ENCODE measurements around the gene CACNG6.

The CACNG6 gene

GRCh38 chr19:53992815-53993214 is 1.4 kb downstream of the CACNG6 start:
- no peak overlapping the region for H3K4me3 ChIP-seq (ENCODE audit: low read length)
- no peak for DNase-seq (ENCODE audit: low read depth, low spot score)

GRCh38 chr19:53993448-53993847 is 2.0 kb downstream of the CACNG6 start:
- no peak overlapping the region for H3K4me3 ChIP-seq (ENCODE audit: low read length)

GRCh38 chr19:53994811-53995210 is 3.4 kb downstream of the CACNG6 start:
- H3K4me3 ChIP-seq (ENCODE audit: low read length): no peak overlapping the region
- DNase-seq (ENCODE audit: low read depth, low spot score): no peak

More at GRCh38 chr19:53993448-53993847, 2.0 kb downstream of the CACNG6 start:
- no peak for DNase-seq (ENCODE audit: low read depth, low spot score)

- no peak overlapping the region for H3K4me3 ChIP-seq (ENCODE audit: low read length)
- DNase-seq (ENCODE audit: low read depth, low spot score): no peak
Measured at GRCh38 chr19:53998223-53998622, 6.8 kb downstream of the CACNG6 start.

GRCh38 chr19:53999694-54000093 is 8.3 kb downstream of the CACNG6 start:
- H3K4me3 ChIP-seq (ENCODE audit: low read length): no peak overlapping the region
- DNase-seq (ENCODE audit: low read depth, low spot score): no peak

GRCh38 chr19:54001496-54001895 is 10.1 kb downstream of the CACNG6 start:
- no peak overlapping the region for H3K4me3 ChIP-seq (ENCODE audit: low read length)
- DNase-seq (ENCODE audit: low read depth, low spot score): no peak

GRCh38 chr19:54002495-54003315 is 11.3 kb downstream of the CACNG6 start:
- no peak for DNase-seq (ENCODE audit: low read depth, low spot score)
- no peak overlapping the region for H3K4me3 ChIP-seq (ENCODE audit: low read length)

- no peak for DNase-seq (ENCODE audit: low read depth, low spot score)
- H3K4me3 ChIP-seq (ENCODE audit: low read length): no peak overlapping the region
Measured at GRCh38 chr19:54009440-54009839, 18.0 kb downstream of the CACNG6 start.

- H3K4me3 ChIP-seq (ENCODE audit: low read length): no peak overlapping the region
- DNase-seq (ENCODE audit: low read depth, low spot score): no peak
Measured at GRCh38 chr19:54010474-54010873, 19.0 kb downstream of the CACNG6 start.

- no peak overlapping the region for H3K4me3 ChIP-seq (ENCODE audit: low read length)
- DNase-seq (ENCODE audit: low read depth, low spot score): no peak
Measured at GRCh38 chr19:54011507-54012211, 20.2 kb downstream of the CACNG6 start.

- no peak overlapping the region for H3K4me3 ChIP-seq (ENCODE audit: low read length)
- DNase-seq (ENCODE audit: low read depth, low spot score): no peak
Measured at GRCh38 chr19:54013866-54014265, 22.4 kb downstream of the CACNG6 start.

- DNase-seq (ENCODE audit: low read depth, low spot score): no peak
- H3K4me3 ChIP-seq (ENCODE audit: low read length): no peak overlapping the region
Measured at GRCh38 chr19:54014920-54015560, 23.6 kb downstream of the CACNG6 start.

GRCh38 chr19:54017261-54017660 is 25.8 kb downstream of the CACNG6 start:
- H3K4me3 ChIP-seq (ENCODE audit: low read length): no peak overlapping the region
- no peak for DNase-seq (ENCODE audit: low read depth, low spot score)

- H3K4me3 ChIP-seq (ENCODE audit: low read length): no peak overlapping the region
- no peak for DNase-seq (ENCODE audit: low read depth, low spot score)
Measured at GRCh38 chr19:54021363-54021762, 29.9 kb downstream of the CACNG6 start.

GRCh38 chr19:54021932-54022331 is 30.5 kb downstream of the CACNG6 start:
- no peak overlapping the region for H3K4me3 ChIP-seq (ENCODE audit: low read length)
- DNase-seq (ENCODE audit: low read depth, low spot score): no peak

GRCh38 chr19:54023191-54023590 is 31.8 kb downstream of the CACNG6 start:
- H3K4me3 ChIP-seq (ENCODE audit: low read length): no peak overlapping the region
- no peak for DNase-seq (ENCODE audit: low read depth, low spot score)

- DNase-seq (ENCODE audit: low read depth, low spot score): no peak
- H3K4me3 ChIP-seq (ENCODE audit: low read length): no peak overlapping the region
Measured at GRCh38 chr19:54024660-54025059, 33.2 kb downstream of the CACNG6 start.

- no peak overlapping the region for H3K4me3 ChIP-seq (ENCODE audit: low read length)
- no peak for DNase-seq (ENCODE audit: low read depth, low spot score)
Measured at GRCh38 chr19:54026656-54027055, 35.2 kb downstream of the CACNG6 start.

- no peak overlapping the region for H3K4me3 ChIP-seq (ENCODE audit: low read length)
- no peak for DNase-seq (ENCODE audit: low read depth, low spot score)
Measured at GRCh38 chr19:54029301-54029700, 37.9 kb downstream of the CACNG6 start.

- DNase-seq (ENCODE audit: low read depth, low spot score): peak; percentile 41
- no peak overlapping the region for H3K4me3 ChIP-seq (ENCODE audit: low read length)
Measured at GRCh38 chr19:54029930-54030490, 38.6 kb downstream of the CACNG6 start.

All from Jurkat, Clone E6-1 (cell line).